GM12878 (cell line): ENCODE measurements around the gene TSNAX. TPM values are rescaled to one million over a fixed set of nuclear protein-coding genes. Genes with fewer than 3 reads are reported as not detected.

Source experiments
- ATAC-seq: fragments of 200-7000 bp; cut with Tn5 transposase; 3 replicates; pipeline ENCODE4 v1.9.1; 2020; ENCODE audit warnings: mild to moderate bottlenecking, moderate library complexity
- BruUV-seq: library from RNA; stranded (reverse); fragments of 400-500 nt; replicated peaks from 2 replicates; lab custom pipeline; 2021; lab: Mats Ljungman, UMichigan
- CTCF ChIA-PET: fragments of 300-600 bp; sonication (Branson Sonifier 250); formaldehyde crosslinking; extraction: SDS; loops from one replicate; lab custom pipeline; 2021; ENCODE audit warnings: inconsistent platforms; lab: Yijun Ruan, JAX
- POLR2A ChIA-PET: fragments of 350-600 bp; formaldehyde crosslinking; extraction: SDS; loops from one replicate; lab custom pipeline; 2021; ENCODE audit warnings: inconsistent platforms; lab: Charles Lee
- RAD21 ChIA-PET: fragments of 300-600 bp; sonication (Branson Sonifier 250); formaldehyde crosslinking; loops from one replicate; lab custom pipeline; 2023; ENCODE audit warnings: antibody characterized with exemption; ENCODE audit not compliant: unreplicated experiment; lab: Charles Lee
- SMC1A ChIA-PET: fragments of 300-600 bp; sonication (Branson Sonifier 250); formaldehyde crosslinking; loops from one replicate; lab custom pipeline; 2023; ENCODE audit not compliant: unreplicated experiment, uncharacterized antibody; lab: Charles Lee
- DNase-seq: peaks from one replicate; pipeline ENCODE4 v3.0.0-alpha.2; 2011; ENCODE audit warnings: low read depth, low spot score
- FAIRE-seq: peaks from 3 replicates; lab custom pipeline; 2011; peaks lifted over from hg19 to GRCh38; lab: Jason Lieb, UNC
- H2AFZ ChIP-seq: 2 replicates; pipeline ENCODE4 v1.6.0; 2011; ENCODE audit warnings: low read depth, low read length, control low read depth; ENCODE audit not compliant: control insufficient read depth
- H3K27ac ChIP-seq: 2 replicates; pipeline ENCODE4 v1.5.1; 2011; ENCODE audit warnings: control low read depth; ENCODE audit not compliant: control insufficient read depth, insufficient read depth
- H3K27me3 ChIP-seq, 2 experiments: replicated peaks in 1 of 2; 2 replicates each; pipeline versions ENCODE4 v1.6.0 to v1.6.1; 2011; ENCODE audit warnings: low read length in 1 of 2; ENCODE audit not compliant: control insufficient read depth in 2 of 2, insufficient read depth in 2 of 2
- H3K36me3 ChIP-seq, 2 experiments: 2 replicates each; pipeline ENCODE4 v1.5.1; 2011; ENCODE audit warnings: low read length in 1 of 2; ENCODE audit not compliant: control insufficient read depth in 2 of 2, insufficient read depth in 2 of 2
- H3K4me1 ChIP-seq: 2 replicates; pipeline ENCODE4 v1.6.1; 2011; ENCODE audit warnings: mild to moderate bottlenecking, low read length, moderate library complexity, mixed read lengths; ENCODE audit not compliant: control insufficient read depth, insufficient read depth
- H3K4me2 ChIP-seq: 2 replicates; pipeline ENCODE4 v1.6.0; 2011; ENCODE audit warnings: control low read depth; ENCODE audit not compliant: control insufficient read depth, insufficient read depth
- H3K4me3 ChIP-seq: fragments of 200-600 bp; sonication (generic); 2 replicates; pipeline ENCODE4 v1.5.1; 2016
- H3K79me2 ChIP-seq: 2 replicates; pipeline ENCODE4 v1.6.0; 2011; ENCODE audit warnings: low read length; ENCODE audit not compliant: control insufficient read depth, insufficient read depth
- H3K9ac ChIP-seq: 2 replicates; pipeline ENCODE4 v1.8.0; 2011; ENCODE audit warnings: low read length, control low read depth, mixed read lengths; ENCODE audit not compliant: control insufficient read depth, insufficient read depth
- H3K9me3 ChIP-seq: replicated peaks from 3 replicates; pipeline ENCODE4 v1.5.1; 2011; ENCODE audit warnings: mild to moderate bottlenecking, low read length; ENCODE audit not compliant: control insufficient read depth, insufficient read depth
- H4K20me1 ChIP-seq: 2 replicates; pipeline ENCODE4 v1.6.0; 2011; ENCODE audit not compliant: control insufficient read depth, insufficient read depth
- BCLAF1 ChIP-seq: fragments of 450-650 bp; IDR thresholded peaks from 2 replicates; pipeline ENCODE4 v1.6.1; 2017; ENCODE audit warnings: antibody characterized with exemption, mild to moderate bottlenecking, moderate library complexity
- FOXM1 ChIP-seq: IDR thresholded peaks from 2 replicates; pipeline ENCODE4 v1.6.1; 2012; ENCODE audit warnings: low read depth, mild to moderate bottlenecking, inconsistent platforms, low read length, moderate library complexity
- MTA3 ChIP-seq: IDR thresholded peaks from 2 replicates; pipeline ENCODE4 v1.6.1; 2012; ENCODE audit warnings: low read length, inconsistent platforms, borderline replicate concordance
- NR2C1 ChIP-seq: fragments of 450-650 bp; IDR thresholded peaks from 2 replicates; pipeline ENCODE4 v1.6.1; 2017; ENCODE audit warnings: antibody characterized with exemption, mild to moderate bottlenecking, moderate library complexity
- RELB ChIP-seq: fragments of 450-650 bp; IDR thresholded peaks from 2 replicates; pipeline ENCODE4 v1.6.1; 2017; ENCODE audit warnings: low read depth, mild to moderate bottlenecking, moderate library complexity
- TCF3 ChIP-seq: IDR thresholded peaks from 2 replicates; pipeline ENCODE4 v1.6.1; 2012; ENCODE audit warnings: low read depth, mild to moderate bottlenecking, low read length, borderline replicate concordance; ENCODE audit not compliant: insufficient read depth
- ZNF24 ChIP-seq: fragments of 450-650 bp; IDR thresholded peaks from 2 replicates; pipeline ENCODE4 v1.6.1; 2017; ENCODE audit warnings: antibody characterized with exemption, mild to moderate bottlenecking
- ZNF622 ChIP-seq: fragments of 450-650 bp; IDR thresholded peaks from 2 replicates; pipeline ENCODE4 v1.6.1; 2017; ENCODE audit warnings: mild to moderate bottlenecking, inconsistent platforms
- WGBS: methylation state at CpG from one replicate; pipeline ENCODE4 v1.1.6; 2016; ENCODE audit warnings: low lambda C conversion rate; ENCODE audit not compliant: insufficient replicate concordance, insufficient coverage; ENCODE audit errors: missing lambda C conversion rate; 5-methylcytosine and 5-hydroxymethylcytosine counted together
- in situ Hi-C: fragments of 300-500 bp; cut with MboI; formaldehyde crosslinking; loops from 9 replicates; pipeline ENCODE4 v1.14.3; 2018; ENCODE audit warnings: mixed read lengths
- intact Hi-C: fragments of 100-400 bp; cut with micrococcal nuclease; formaldehyde crosslinking; loops from one replicate; pipeline ENCODE4 v1.14.2; 2022; ENCODE audit not compliant: unreplicated experiment
- polyA plus RNA-seq, 11 experiments: library from polyadenylated mRNA; depleted of rRNA in 4 of 11; unstranded in 6 of 11; stranded (reverse) in 5 of 11; fragments of >200 nt; fragmentation: Nextera tagmentation in 4 of 11; fragmentation: Illumina TruSeq in 1 of 11; extraction: Ambion mirVana in 4 of 11; extraction: Trizol in 1 of 11; gene quantifications; 1 replicate in 1 of 11; 2 replicates in 10 of 11; pipeline versions ENCODE4 v1.2.1 to v1.2.3, GENCODE V29; 2011 to 2016; ENCODE audit warnings: inconsistent platforms in 2 of 11, missing spikeins in 2 of 11, low read depth in 1 of 11
- total RNA-seq, 4 experiments: library from RNA; depleted of rRNA in 3 of 4; stranded (reverse); fragments of >200 nt in 3 of 4; fragmentation: Illumina TruSeq in 1 of 4; extraction: Trizol in 1 of 4; gene quantifications; 2 replicates each; pipeline versions ENCODE4 v1.2.1 to v1.2.3, GENCODE V29; 2013 to 2021

The TSNAX gene
- total and polyA plus RNA-seq, 10 of the 15 experiments (the other 5 are each of a cell fraction or from before 2014, with no cell fraction given), result 24.8 to 49.7 (median 35.6) TPM

GRCh38 chr1:231600458-231600976 is 72.0 kb downstream of the TSNAX start (continued):
- TF ChIP-seq FOXM1 (no peak), MTA3 (no peak)

GRCh38 chr1:231601824-231602672 is 73.6 kb downstream of the TSNAX start:
- peaks cover 3% of the 10 kb centered on the region in 2 experiments; a peak in 2 of 4 replicates for H3K27me3 ChIP-seq
- TF ChIP-seq NR2C1 (no peak), RELB (no peak), BCLAF1 (no peak), ZNF622 (no peak), TCF3 (no peak), ZNF24 (no peak)
- TF ChIP-seq, all 136 proteins: peak for 0
- SMC1A ChIA-PET, result interaction anchor here (1.0 to 1.3 kb wide), 3 partner anchors 188 to 247 kb away, joined by 3 read pairs; no protein-coding TSS in a partner anchor
- Histone ChIP-seq H2AFZ (no peak overlapping the region), H4K20me1 (no peaks in the 10 kb centered on the region), H3K36me3 (no peaks in the 10 kb centered on the region), H3K79me2 (no peaks in the 10 kb centered on the region), H3K9ac (no peak overlapping the region), H3K9me3 (no peaks in the 10 kb centered on the region), H3K27ac (no peak overlapping the region), H3K4me1 (no peaks in the 10 kb centered on the region), H3K4me3 (no peak overlapping the region), H3K4me2 (no peak overlapping the region)
- BruUV-seq, result no TSS peak
- in situ Hi-C loops, result no loop called here
- intact Hi-C loops, result no loop called here
- RAD21 ChIA-PET, result interaction anchor here (0.8 to 1.0 kb wide), 3 partner anchors 245 to 386 kb away, joined by 3 read pairs; no protein-coding TSS in a partner anchor
- DNase-seq (no peak), FAIRE-seq (no peak), ATAC-seq (no peak)
- WGBS, result 55% methylated on average over 5 of the region's 5 CpGs
- POLR2A ChIA-PET, result no interaction called here
- CTCF ChIA-PET, result interaction anchor here (0.6 to 1.8 kb wide), 4 partner anchors 13 to 287 kb away, joined by 3 to 13 read pairs (median 6); no protein-coding TSS in a partner anchor
